PFSK-1 (cell line): Measurements from ENCODE around the gene MED8.

Experiments used
- POLR2AphosphoS5 ChIP-seq: IDR thresholded peaks from 2 replicates; pipeline ENCODE4 v1.6.1; 2012; ENCODE audit warnings: low read depth, mild to moderate bottlenecking, control low read depth, low read length, moderate library complexity
- SIN3A ChIP-seq: IDR thresholded peaks from 2 replicates; pipeline ENCODE4 v1.6.1; 2012; ENCODE audit warnings: mild to moderate bottlenecking, low read length, moderate library complexity, borderline replicate concordance; ENCODE audit not compliant: insufficient read depth
- TAF1 ChIP-seq: IDR thresholded peaks from 2 replicates; pipeline ENCODE4 v1.6.1; 2012; ENCODE audit warnings: low read length, control low read depth, borderline replicate concordance; ENCODE audit not compliant: insufficient read depth
- TF ChIP-seq, protein P1 (sequence below), 2 experiments: IDR thresholded peaks; 2 replicates each; pipeline versions ENCODE4 v1.6.1 to v1.8.0; 2011 to 2012; ENCODE audit warnings: low read depth in 2 of 2, low read length in 2 of 2, control low read depth in 1 of 2, inconsistent platforms in 1 of 2, mild to moderate bottlenecking in 1 of 2, moderate library complexity in 1 of 2; ENCODE audit not compliant: insufficient read depth in 1 of 2

DNA sequence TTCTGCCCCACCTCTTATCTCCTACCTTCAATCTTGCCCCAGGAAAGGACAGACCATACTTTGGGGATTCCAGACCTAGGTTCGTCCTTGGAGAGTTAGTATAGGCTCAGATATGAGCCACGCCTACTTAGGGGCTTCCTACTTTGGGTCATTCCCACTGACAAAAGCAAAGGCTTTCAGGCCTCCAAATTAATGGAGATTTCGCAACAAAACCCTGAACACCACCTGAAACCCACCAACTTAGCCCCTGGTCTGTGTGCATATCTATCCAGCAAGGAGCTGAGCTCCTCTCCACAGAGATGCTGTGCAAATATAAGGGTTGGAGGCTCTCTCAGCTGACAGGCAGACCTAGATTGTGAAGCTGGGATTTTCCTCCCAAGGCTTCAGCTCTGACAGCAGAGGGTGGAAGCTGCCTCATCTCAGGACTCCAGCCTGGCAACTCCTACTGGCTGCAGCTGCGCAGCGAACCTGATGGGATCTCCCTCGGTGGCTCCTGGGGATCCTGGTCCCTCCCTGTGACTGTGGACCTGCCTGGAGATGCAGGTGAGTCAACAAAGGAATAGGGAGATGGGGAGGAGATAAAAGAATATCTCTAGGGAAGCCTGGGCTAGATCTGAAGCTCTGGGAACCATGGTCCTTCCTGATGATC, 49.9 kb downstream of the MED8 start:
- TF ChIP-seq POLR2AphosphoS5 (no peak), TAF1 (no peak), SIN3A (no peak)
- TF ChIP-seq, protein P1, sequence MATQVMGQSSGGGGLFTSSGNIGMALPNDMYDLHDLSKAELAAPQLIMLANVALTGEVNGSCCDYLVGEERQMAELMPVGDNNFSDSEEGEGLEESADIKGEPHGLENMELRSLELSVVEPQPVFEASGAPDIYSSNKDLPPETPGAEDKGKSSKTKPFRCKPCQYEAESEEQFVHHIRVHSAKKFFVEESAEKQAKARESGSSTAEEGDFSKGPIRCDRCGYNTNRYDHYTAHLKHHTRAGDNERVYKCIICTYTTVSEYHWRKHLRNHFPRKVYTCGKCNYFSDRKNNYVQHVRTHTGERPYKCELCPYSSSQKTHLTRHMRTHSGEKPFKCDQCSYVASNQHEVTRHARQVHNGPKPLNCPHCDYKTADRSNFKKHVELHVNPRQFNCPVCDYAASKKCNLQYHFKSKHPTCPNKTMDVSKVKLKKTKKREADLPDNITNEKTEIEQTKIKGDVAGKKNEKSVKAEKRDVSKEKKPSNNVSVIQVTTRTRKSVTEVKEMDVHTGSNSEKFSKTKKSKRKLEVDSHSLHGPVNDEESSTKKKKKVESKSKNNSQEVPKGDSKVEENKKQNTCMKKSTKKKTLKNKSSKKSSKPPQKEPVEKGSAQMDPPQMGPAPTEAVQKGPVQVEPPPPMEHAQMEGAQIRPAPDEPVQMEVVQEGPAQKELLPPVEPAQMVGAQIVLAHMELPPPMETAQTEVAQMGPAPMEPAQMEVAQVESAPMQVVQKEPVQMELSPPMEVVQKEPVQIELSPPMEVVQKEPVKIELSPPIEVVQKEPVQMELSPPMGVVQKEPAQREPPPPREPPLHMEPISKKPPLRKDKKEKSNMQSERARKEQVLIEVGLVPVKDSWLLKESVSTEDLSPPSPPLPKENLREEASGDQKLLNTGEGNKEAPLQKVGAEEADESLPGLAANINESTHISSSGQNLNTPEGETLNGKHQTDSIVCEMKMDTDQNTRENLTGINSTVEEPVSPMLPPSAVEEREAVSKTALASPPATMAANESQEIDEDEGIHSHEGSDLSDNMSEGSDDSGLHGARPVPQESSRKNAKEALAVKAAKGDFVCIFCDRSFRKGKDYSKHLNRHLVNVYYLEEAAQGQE (IDR thresholded peaks at IDR 0.05; ENCODE audit: insufficient read depth in 1 of 2, low read depth in 2 of 2, low read length in 2 of 2), result no peak
